H9 (cell line): ENCODE measurements around the gene SPATA18. TPM values are rescaled to one million over a fixed set of nuclear protein-coding genes. Genes with fewer than 3 reads are reported as not detected.

Experiments
- DNase-seq: peaks from one replicate; pipeline ENCODE4 v3.0.0-alpha.2; 2017
- H2AFZ ChIP-seq: one replicate; pipeline ENCODE4 v1.6.1; 2013; ENCODE audit warnings: mild to moderate bottlenecking, low read length, control low read depth, moderate library complexity
- H2AK5ac ChIP-seq: 2 replicates; pipeline ENCODE4 v1.6.1; 2013; ENCODE audit warnings: low read length, control low read depth, mixed read lengths; ENCODE audit not compliant: insufficient read length
- H2BK120ac ChIP-seq: one replicate; pipeline ENCODE4 v1.6.1; 2013; ENCODE audit warnings: low read depth, mild to moderate bottlenecking, low read length, control low read depth, inconsistent platforms; ENCODE audit not compliant: poor library complexity, severe bottlenecking
- H2BK12ac ChIP-seq: 2 replicates; pipeline ENCODE4 v1.6.1; 2013; ENCODE audit warnings: low read length, control low read depth, mixed read lengths, low read depth; ENCODE audit not compliant: insufficient read length
- H2BK15ac ChIP-seq: 2 replicates; pipeline ENCODE4 v1.6.1; 2013; ENCODE audit warnings: low read depth, low read length, control low read depth
- H2BK20ac ChIP-seq: one replicate; pipeline ENCODE4 v1.6.1; 2013; ENCODE audit warnings: low read depth, mild to moderate bottlenecking, low read length, control low read depth, inconsistent platforms; ENCODE audit not compliant: poor library complexity, severe bottlenecking
- H2BK5ac ChIP-seq: 2 replicates; pipeline ENCODE4 v1.6.1; 2013; ENCODE audit warnings: low read length, control low read depth, mixed read lengths; ENCODE audit not compliant: insufficient read length
- H3K14ac ChIP-seq: 2 replicates; pipeline ENCODE4 v1.6.1; 2013; ENCODE audit warnings: low read length, control low read depth; ENCODE audit not compliant: insufficient read depth
- H3K18ac ChIP-seq: 2 replicates; pipeline ENCODE4 v1.6.1; 2013; ENCODE audit warnings: low read depth, mild to moderate bottlenecking, mixed read lengths, low read length, control low read depth; ENCODE audit not compliant: insufficient read length
- H3K23ac ChIP-seq: 2 replicates; pipeline ENCODE4 v1.6.1; 2013; ENCODE audit warnings: low read length, control low read depth, mixed read lengths, low read depth; ENCODE audit not compliant: insufficient read length
- H3K23me2 ChIP-seq: 2 replicates; pipeline ENCODE4 v1.6.1; 2013; ENCODE audit warnings: low read depth, mild to moderate bottlenecking, mixed read lengths, low read length, control low read depth; ENCODE audit not compliant: insufficient read length, poor library complexity, severe bottlenecking
- H3K27ac ChIP-seq: 2 replicates; pipeline ENCODE4 v1.5.1; 2013; ENCODE audit warnings: low read length, control low read depth, mixed read lengths, low read depth; ENCODE audit not compliant: insufficient read length
- H3K27me3 ChIP-seq: 2 replicates; pipeline ENCODE4 v1.6.1; 2013; ENCODE audit warnings: low read length, control low read depth, inconsistent platforms; ENCODE audit not compliant: insufficient read depth
- H3K4ac ChIP-seq: 2 replicates; pipeline ENCODE4 v1.6.1; 2013; ENCODE audit warnings: low read depth, mild to moderate bottlenecking, control low read depth, inconsistent platforms, low read length, moderate library complexity
- H3K4me1 ChIP-seq: 2 replicates; pipeline ENCODE4 v1.6.1; 2013; ENCODE audit warnings: low read length, control low read depth, inconsistent platforms; ENCODE audit not compliant: insufficient read depth
- H3K4me2 ChIP-seq: 2 replicates; pipeline ENCODE4 v1.6.1; 2013; ENCODE audit warnings: low read length, control low read depth, mixed read lengths; ENCODE audit not compliant: insufficient read length, insufficient read depth
- H3K56ac ChIP-seq: 2 replicates; pipeline ENCODE4 v1.6.1; 2013; ENCODE audit warnings: low read depth, mild to moderate bottlenecking, mixed read lengths, low read length, control low read depth; ENCODE audit not compliant: insufficient read length
- H3K79me1 ChIP-seq: 2 replicates; pipeline ENCODE4 v1.6.1; 2013; ENCODE audit warnings: low read depth, mild to moderate bottlenecking, moderate library complexity, low read length, control low read depth, inconsistent platforms; ENCODE audit not compliant: insufficient read depth, poor library complexity, severe bottlenecking
- H3K79me2 ChIP-seq: 2 replicates; pipeline ENCODE4 v1.6.1; 2013; ENCODE audit warnings: low read length, control low read depth, inconsistent platforms; ENCODE audit not compliant: insufficient read depth
- H3K9ac ChIP-seq: 2 replicates; pipeline ENCODE4 v1.6.1; 2013; ENCODE audit warnings: low read length, control low read depth, mixed read lengths; ENCODE audit not compliant: insufficient read length; ENCODE audit errors: extremely low read depth
- H3K9me3 ChIP-seq: one replicate; pipeline ENCODE4 v1.6.1; 2013; ENCODE audit warnings: low read depth, low read length, inconsistent platforms; ENCODE audit not compliant: control insufficient read depth
- H3T11ph ChIP-seq: one replicate; pipeline ENCODE4 v1.6.1; 2013; ENCODE audit warnings: mild to moderate bottlenecking, low read length, control low read depth, inconsistent platforms
- H4K20me1 ChIP-seq: one replicate; pipeline ENCODE4 v1.6.1; 2013; ENCODE audit not compliant: control insufficient read depth, insufficient read length, insufficient read depth
- H4K5ac ChIP-seq: 2 replicates; pipeline ENCODE4 v1.6.1; 2013; ENCODE audit warnings: low read depth, mild to moderate bottlenecking, mixed read lengths, low read length, control low read depth; ENCODE audit not compliant: insufficient read length
- H4K8ac ChIP-seq: replicated peaks from 2 replicates; pipeline ENCODE4 v1.6.1; 2013; ENCODE audit warnings: low read length, control low read depth, mixed read lengths, low read depth; ENCODE audit not compliant: insufficient read length
- H4K91ac ChIP-seq: 2 replicates; pipeline ENCODE4 v1.6.1; 2013; ENCODE audit warnings: low read depth, mild to moderate bottlenecking, moderate library complexity, mixed read lengths, low read length, control low read depth; ENCODE audit not compliant: insufficient read length
- H3K27ac Mint-ChIP-seq, 3 experiments: 2 replicates in 2 of 3; 3 replicates in 1 of 3; pipeline ENCODE4 v1.8.0; 2020 to 2021; ENCODE audit warnings: mixed read lengths in 3 of 3, mild to moderate bottlenecking in 1 of 3, moderate library complexity in 1 of 3
- H3K27me3 Mint-ChIP-seq: 2 replicates; pipeline ENCODE4 v1.8.0; 2021; ENCODE audit warnings: low read depth, mild to moderate bottlenecking, moderate library complexity, mixed read lengths
- H3K36me3 Mint-ChIP-seq, 3 experiments: 2 replicates in 2 of 3; 3 replicates in 1 of 3; pipeline ENCODE4 v1.8.0; 2020 to 2021; ENCODE audit warnings: low read depth in 3 of 3, mixed read lengths in 3 of 3; ENCODE audit not compliant: insufficient read depth in 1 of 3
- H3K4me1 Mint-ChIP-seq, 2 experiments: 2 replicates each; pipeline ENCODE4 v1.8.0; 2020; ENCODE audit warnings: mixed read lengths in 2 of 2
- H3K4me3 Mint-ChIP-seq, 2 experiments: 2 replicates in 1 of 2; 3 replicates in 1 of 2; pipeline ENCODE4 v1.8.0; 2020 to 2021; ENCODE audit warnings: mild to moderate bottlenecking in 2 of 2, mixed read lengths in 2 of 2, moderate library complexity in 1 of 2
- H3K9me3 Mint-ChIP-seq, 2 experiments: 2 replicates in 1 of 2; 3 replicates in 1 of 2; pipeline ENCODE4 v1.8.0; 2020; ENCODE audit warnings: mild to moderate bottlenecking in 2 of 2, mixed read lengths in 2 of 2, moderate library complexity in 1 of 2
- CTCF ChIP-seq: fragments of 200-600 bp; sonication (generic); conservative IDR thresholded peaks from 3 replicates; pipeline ENCODE4 v1.8.0; 2021; ENCODE audit warnings: antibody characterized with exemption, mild to moderate bottlenecking
- WGBS: extraction: QIAGEN DNeasy Blood & Tissue Kit; methylation state at CpG from one replicate; pipeline ENCODE4 v1.1.7; 2013; ENCODE audit warnings: missing lambda C conversion rate, low lambda C conversion rate, mixed read lengths; ENCODE audit not compliant: insufficient read length; ENCODE audit errors: extremely low coverage; 5-methylcytosine and 5-hydroxymethylcytosine counted together
- total RNA-seq: library from RNA; stranded (reverse); gene quantifications from 2 replicates; pipeline ENCODE4 v1.2.1, GENCODE V29; 2021

Gene SPATA18
- total RNA-seq, 1 experiment from 2014 or later, result 3.9 TPM

DNA sequence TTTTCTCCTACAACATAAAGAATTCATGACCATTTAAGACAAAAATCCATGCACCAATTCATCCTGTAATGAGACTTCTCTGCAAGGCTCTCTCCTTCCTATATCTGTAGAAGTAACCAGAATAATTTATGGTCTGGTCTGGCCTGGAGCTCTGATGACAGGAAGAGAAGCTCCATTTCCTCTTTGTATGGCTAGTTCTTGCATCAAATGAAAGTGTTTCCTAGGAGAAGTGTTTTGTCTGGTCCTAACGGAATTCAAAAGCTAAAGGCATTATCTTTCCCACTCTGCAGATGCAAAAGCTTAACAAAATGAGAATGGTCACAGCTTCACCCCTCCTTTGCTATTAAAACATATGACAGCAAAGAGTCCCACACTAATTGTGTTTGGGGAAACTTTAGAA, 55.1 kb downstream of the SPATA18 start:
- H3K14ac ChIP-seq, result no peak overlapping the region
- H3K9me3 ChIP-seq, result no peaks in the 10 kb centered on the region
- H3K23ac ChIP-seq, result no peak overlapping the region
- H3K4me1 ChIP-seq, result no peaks in the 10 kb centered on the region
- no peak for TF ChIP-seq CTCF
- no peak overlapping the region for H4K91ac ChIP-seq
- H3K4me3 Mint-ChIP-seq, result no peak overlapping the region
- peaks cover 0 to 3% of the 10 kb centered on the region in 2 experiments; a peak in 2 of 5 replicates for H3K9me3 Mint-ChIP-seq
- no peaks in the 10 kb centered on the region for H3K79me2 ChIP-seq
- no peak overlapping the region for H3K27ac Mint-ChIP-seq
- no peaks in the 10 kb centered on the region for H3K27me3 ChIP-seq
- H2BK15ac ChIP-seq, result no peak overlapping the region
- no peak overlapping the region for H4K8ac ChIP-seq
- H2BK120ac ChIP-seq, result no peak overlapping the region
- no peaks in the 10 kb centered on the region for H3K27me3 Mint-ChIP-seq
- no peaks in the 10 kb centered on the region for H4K20me1 ChIP-seq
- no peak overlapping the region for H2AFZ ChIP-seq
- no peak overlapping the region for H4K5ac ChIP-seq
- H3K4me1 Mint-ChIP-seq, result peaks cover 0 to 3% of the 10 kb centered on the region in 2 experiments; a peak in 3 of 4 replicates
- H3T11ph ChIP-seq, result no peak overlapping the region
- H3K56ac ChIP-seq, result no peak overlapping the region
- H2BK12ac ChIP-seq, result no peak overlapping the region
- H2BK5ac ChIP-seq, result no peak overlapping the region
- no peak overlapping the region for H3K9ac ChIP-seq
- no peak overlapping the region for H3K4ac ChIP-seq
- WGBS, result no CpG with 5 or more reads among the region's 1 CpG
- no peak for DNase-seq
- H3K79me1 ChIP-seq, result no peaks in the 10 kb centered on the region
- no peaks in the 10 kb centered on the region for H3K23me2 ChIP-seq
- no peak overlapping the region for H2BK20ac ChIP-seq
- H3K4me2 ChIP-seq, result no peak overlapping the region
- no peak overlapping the region for H2AK5ac ChIP-seq
- H3K27ac ChIP-seq, result no peak overlapping the region
- H3K36me3 Mint-ChIP-seq, result no peaks in the 10 kb centered on the region
- no peak overlapping the region for H3K18ac ChIP-seq
